Stimulated activated CD4-positive, alpha-beta T cell treated with anti-CD3 and anti-CD28 coated beads, Interleukin-1b, Interleukin-23, amount 100 ng/mL, for 24 hours (primary cell): ENCODE data around the gene SLC7A5.
"Not testable (repeated sequence)": the region's sequence is repeated elsewhere in the genome, so short reads cannot be mapped to it uniquely, and the experiment has no call there.

Experiments used
- DNase-seq, 4 experiments: peaks; one replicate each; pipeline ENCODE4 v3.0.0-alpha.2; 2020; ENCODE audit warnings: low read depth in 4 of 4, low spot score in 1 of 4

SLC7A5 gene

DNA sequence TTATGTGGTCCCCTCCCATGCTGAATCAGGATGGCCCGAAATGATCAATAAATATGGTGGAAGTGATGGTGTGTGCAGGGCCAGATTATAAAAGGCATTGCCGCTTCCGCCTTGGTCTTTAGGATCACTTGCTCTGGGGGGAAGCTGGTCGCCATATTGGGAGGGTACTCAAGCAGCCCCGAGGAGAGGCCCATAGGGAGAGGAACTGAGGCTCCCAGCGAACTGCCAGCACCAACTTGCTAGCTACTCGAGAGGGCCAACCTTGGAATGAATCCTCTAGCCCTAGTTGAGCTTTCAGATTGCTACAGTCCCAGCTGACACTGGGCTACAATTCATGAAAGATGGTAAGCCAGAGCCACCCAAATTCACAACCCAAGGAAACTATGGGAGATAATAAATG lies 19.0 kb upstream of the SLC7A5 start:
- not testable (repeated sequence) for DNase-seq

- DNase-seq = not testable (repeated sequence)
Observed at GRCh38 chr16:87887931-87888330, 18.6 kb upstream of the SLC7A5 start.

DNA sequence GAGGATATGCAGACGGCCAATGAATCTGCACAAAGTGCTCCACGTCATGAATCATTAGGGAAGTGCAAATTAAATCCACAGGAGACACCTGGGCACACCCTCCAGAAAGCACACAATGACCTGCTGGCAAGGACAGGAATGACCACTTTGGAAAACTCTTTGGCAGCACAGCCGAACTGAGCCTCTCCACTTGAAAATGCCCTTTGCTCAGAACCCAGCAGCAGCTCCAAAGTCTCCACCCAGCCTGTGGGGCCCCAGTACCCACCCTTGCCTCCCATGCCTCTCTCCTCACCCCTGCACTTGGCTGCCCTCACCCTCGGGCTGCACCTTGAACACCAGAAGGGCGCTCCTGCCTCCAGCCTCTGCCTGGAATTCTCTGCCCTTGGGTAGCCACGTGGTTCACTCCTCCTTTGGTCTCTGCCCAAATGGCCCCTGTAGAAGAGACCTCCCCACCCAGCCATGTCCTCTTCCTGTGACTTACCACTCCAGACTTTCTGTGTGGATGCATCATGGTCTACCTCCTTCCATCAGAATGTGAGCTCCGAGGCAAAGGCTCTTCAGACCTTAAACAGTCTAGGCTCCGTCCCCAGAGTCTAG lies 16.2 kb upstream of the SLC7A5 start:
- DNase-seq = not testable (repeated sequence)

DNA sequence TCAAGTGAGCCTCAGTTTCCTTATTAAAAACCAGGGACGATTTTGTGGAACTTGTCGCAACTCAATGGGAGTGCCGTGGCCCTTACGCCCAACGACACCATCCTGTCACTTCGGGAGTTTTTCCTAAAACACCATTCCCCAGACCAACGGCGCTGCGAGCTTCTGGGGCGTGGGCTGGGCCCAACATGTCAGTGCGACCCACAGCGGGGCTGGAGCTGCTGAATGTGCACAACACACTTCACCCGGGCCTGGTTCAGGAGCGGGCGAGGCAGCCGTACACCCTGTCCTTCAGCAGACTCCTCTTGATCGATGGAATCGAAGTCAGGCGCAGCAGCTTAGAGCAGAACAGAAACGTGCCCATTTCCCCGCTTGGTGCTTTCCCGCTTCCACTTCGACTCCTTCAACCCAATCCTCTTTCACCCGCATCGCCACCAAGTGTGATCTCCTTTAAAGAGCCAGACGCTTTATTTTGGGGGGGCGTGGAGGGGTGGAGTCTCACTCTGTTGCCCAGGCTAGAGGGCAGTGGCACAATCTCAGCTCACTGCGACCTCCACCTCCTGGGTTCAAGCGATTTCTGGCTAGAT lies 13.2 kb upstream of the SLC7A5 start:
- DNase-seq = no peak

- no peak for DNase-seq
Observed at GRCh38 chr16:87881324-87882200, 12.3 kb upstream of the SLC7A5 start.

DNA sequence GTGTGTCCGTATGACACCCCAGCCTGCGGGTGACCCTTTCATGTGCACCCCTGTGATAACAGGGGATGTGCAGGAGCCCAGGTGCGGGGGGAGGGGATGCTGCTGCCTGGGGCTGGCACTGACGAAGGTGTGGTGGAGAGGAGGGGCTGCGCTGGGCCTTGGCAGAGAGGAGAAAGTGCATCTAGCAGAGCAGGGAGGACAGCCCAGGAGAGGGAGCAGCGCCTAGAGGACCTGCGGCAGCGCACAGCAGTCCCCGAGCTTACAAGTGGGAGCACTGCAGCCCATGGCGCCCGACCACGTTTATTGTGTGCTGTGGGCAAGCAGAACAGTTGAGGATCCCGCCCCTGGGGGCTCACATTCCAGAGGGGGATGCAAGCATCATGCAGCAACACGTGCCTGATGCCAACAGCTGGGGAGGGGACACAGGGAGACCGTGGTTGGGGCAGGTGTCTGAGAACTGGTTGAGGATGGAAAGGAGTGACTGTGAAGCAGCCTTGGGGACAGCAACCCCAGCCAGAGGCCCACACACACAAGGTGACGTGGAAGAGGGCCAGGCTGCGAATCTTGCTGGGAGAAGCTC lies 10.9 kb upstream of the SLC7A5 start:
- DNase-seq = no peak

GRCh38 chr16:87879411-87880013 lies 10.2 kb upstream of the SLC7A5 start:
- DNase-seq = not testable (repeated sequence)

- no peak for DNase-seq
Observed at GRCh38 chr16:87878704-87879103, 9.4 kb upstream of the SLC7A5 start.

- no peak for DNase-seq
Observed at GRCh38 chr16:87877942-87878507, 8.7 kb upstream of the SLC7A5 start.

- DNase-seq = peak; percentile 51 to 81 (median 66)
Observed at GRCh38 chr16:87874639-87875427, 5.5 kb upstream of the SLC7A5 start.

DNA sequence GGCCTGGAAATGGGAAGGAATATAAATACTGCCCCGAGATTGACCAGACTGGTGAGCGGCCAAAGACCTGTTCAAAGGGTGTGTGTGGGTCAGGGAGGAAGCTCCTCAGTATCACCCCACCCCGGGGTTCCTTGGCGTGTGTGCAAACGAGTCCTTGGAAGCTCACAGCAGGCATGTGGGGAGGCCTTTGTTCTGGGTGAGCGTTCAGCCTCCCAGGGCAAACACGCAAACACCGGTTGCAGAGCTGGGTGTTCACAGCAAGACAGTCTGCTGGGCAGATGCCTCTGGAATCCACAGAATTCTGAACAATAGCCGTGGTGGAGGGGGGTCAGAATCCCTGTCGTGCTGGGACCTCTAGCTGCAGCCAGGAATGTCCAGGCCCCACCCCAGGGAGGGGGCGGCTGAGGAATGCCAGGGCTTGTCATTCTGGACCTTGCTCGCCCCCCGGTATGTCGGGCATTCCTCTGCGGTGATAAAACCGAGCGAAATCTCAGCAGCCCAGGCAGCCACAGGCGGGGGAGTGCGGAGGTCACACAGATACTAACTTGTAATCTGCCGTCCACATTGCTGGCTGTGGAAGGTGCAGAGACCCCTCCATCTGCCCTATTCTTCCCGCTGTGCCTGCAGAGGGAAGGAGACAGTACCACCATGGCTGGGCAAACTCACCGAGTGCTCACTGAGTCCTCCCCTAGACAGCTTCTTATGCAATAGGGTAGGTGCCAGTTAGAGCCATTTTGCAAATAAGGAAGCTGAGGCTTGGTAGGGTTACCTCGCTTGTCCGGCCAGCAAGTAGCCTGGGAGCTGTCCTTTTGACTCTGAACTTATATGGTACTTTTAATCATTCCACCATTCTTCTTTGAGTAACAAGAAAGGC lies 1.3 kb upstream of the SLC7A5 start:
- DNase-seq = not testable (repeated sequence)

DNA sequence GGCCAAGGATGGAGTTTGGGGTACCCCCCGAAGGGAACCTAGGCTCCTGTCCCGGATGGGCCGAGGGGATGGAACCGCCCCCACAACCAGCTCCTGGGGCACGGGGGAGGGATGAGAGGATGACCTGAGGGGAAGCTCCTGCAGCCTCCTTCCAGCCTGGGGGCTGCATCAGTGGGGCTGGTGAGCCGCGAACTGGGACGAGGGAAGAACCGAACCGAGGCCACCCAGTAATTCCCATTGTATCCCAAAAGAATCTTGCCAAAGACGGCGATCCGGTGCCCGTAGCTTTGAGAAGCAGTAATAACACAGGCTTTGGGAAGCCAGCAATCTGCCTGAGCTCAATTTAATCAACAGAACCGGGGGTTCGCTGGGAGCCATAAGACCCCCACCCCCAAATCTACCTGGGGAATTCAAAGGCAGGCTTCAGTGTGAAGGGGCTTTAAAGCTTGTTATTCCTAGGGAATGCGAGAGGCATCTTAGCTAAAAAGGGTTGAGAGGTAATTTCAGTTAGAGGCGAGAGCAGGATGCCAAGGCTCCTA lies 641 bp upstream of the SLC7A5 start:
- DNase-seq = not testable (repeated sequence)

- peak in 2 of 4 experiments; percentile 41 to 57 for DNase-seq
Observed at GRCh38 chr16:87868254-87869029, 865 bp downstream of the SLC7A5 start.

- peak in 1 of 4 experiments; percentile 52 for DNase-seq
Observed at GRCh38 chr16:87865902-87866555, 3.3 kb downstream of the SLC7A5 start.

DNA sequence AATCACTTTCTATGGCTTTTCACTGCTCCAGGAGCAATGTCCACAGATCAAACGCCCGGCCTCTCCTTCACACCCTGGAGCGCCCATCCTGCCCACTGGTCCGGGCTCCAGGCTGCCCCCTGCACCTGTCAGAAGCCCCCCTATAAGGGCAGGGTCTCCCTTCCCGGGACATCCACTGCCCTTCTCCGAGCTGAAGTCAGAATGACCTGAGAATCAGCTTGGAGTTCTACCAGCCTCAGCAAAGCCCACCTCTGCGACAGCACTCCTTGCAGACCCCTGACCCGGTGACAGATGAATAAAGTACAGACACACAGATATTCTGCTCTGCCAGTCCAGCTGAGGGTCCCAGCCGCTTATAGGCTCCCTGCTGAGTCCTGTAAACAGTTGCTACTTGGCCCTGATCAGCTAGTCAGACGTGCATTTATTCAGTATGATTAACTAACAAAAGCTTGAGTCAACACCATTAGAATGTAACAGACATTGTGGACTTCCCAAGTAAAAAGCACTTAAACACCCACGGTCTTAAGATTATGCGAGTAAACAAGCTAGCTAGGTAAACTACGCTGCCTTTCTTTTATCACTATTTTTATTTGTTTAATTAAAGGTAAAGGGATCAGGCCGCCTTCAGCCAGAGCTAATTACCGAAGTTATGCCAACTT lies 4.8 kb downstream of the SLC7A5 start:
- no peak for DNase-seq

DNA sequence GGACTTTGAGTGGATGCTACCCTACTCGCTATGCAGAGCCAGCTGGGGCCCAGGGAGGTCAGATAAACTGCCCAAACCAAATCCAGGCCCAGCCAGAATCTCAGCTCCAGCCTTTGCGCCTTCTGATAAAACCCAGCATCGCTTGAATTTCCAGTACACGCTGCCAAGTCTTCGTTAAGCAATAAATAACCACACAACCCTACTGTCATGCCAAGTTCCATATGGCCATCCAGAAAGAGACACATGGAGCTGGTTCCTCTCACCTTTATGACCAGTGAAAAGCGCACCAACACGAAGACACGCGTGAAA lies 6.0 kb downstream of the SLC7A5 start:
- not testable (repeated sequence) for DNase-seq

DNA sequence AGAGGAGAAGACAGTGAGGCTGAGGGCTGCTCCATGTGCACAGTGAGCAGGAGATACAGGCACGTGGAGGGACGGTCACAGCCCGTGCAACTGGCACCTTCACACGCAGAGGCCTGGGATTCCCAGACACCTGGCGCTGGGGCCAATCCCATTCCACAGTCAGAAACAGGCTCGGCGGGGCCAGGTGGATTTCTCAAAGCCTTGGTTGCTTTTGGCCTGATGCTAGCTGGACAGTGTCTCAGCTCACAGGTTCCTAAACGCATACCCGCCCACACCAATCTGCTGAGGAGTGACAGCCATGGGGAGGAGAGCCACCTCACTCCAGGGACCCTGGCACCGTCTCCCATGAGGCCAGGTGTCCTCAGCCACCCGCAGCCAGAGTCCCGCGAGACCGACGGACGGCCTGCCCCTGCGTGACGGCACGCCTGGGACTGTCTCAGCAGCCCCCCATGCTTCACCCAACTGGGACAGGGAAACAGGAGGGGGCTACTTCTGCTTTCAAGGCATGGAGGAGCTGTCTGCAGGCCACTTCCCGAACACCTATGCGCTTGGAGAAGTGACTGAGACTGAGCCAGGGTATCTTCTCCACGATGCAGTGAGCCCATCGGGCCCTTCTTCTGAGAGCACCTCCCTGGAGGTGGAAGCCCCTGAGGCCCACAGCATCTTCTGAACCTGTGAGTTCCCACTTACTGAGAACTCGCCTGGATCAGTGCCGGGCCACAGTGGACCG lies 6.5 kb downstream of the SLC7A5 start:
- not testable (repeated sequence) for DNase-seq
